Measurements from ENCODE around the gene SNX5.

SNX5 gene

GRCh38 chr20:17958373-17959256, 10.0 kb downstream of the SNX5 start:
- no peak for DNase-seq

- no peak for DNase-seq
These were observed 10.9 kb downstream of the SNX5 start for GRCh38 chr20:17957505-17958363.

GRCh38 chr20:17956099-17956685, 12.4 kb downstream of the SNX5 start:
- DNase-seq, result no peak

GRCh38 chr20:17955302-17955701, 13.3 kb downstream of the SNX5 start:
- no peak for DNase-seq

GRCh38 chr20:17953935-17954334, 14.7 kb downstream of the SNX5 start:
- no peak for DNase-seq

- no peak for DNase-seq
These were observed 15.6 kb downstream of the SNX5 start for GRCh38 chr20:17952692-17953684.

GRCh38 chr20:17951323-17951722, 17.3 kb downstream of the SNX5 start:
- DNase-seq, result no peak

GRCh38 chr20:17950670-17951069, 17.9 kb downstream of the SNX5 start:
- DNase-seq, result no peak

GRCh38 chr20:17949899-17950298, 18.7 kb downstream of the SNX5 start:
- DNase-seq, result no peak

GRCh38 chr20:17948442-17948841, 20.2 kb downstream of the SNX5 start:
- DNase-seq, result no peak

GRCh38 chr20:17947474-17947815, 21.1 kb downstream of the SNX5 start:
- no peak for DNase-seq

- DNase-seq, result no peak
These were observed 21.8 kb downstream of the SNX5 start for GRCh38 chr20:17946572-17947473.

- no peak for DNase-seq
These were observed 22.6 kb downstream of the SNX5 start for GRCh38 chr20:17946040-17946439.

- DNase-seq, result no peak
These were observed 23.6 kb downstream of the SNX5 start for GRCh38 chr20:17944854-17945474.

GRCh38 chr20:17943343-17943742, 25.3 kb downstream of the SNX5 start:
- DNase-seq, result no peak

GRCh38 chr20:17941826-17942196, 26.8 kb downstream of the SNX5 start:
- no peak for DNase-seq

- no peak for DNase-seq
These were observed 27.3 kb downstream of the SNX5 start for GRCh38 chr20:17941087-17941825.

- DNase-seq, result no peak
These were observed 28.2 kb downstream of the SNX5 start for GRCh38 chr20:17940224-17940971.

GRCh38 chr20:17939622-17940223, 28.9 kb downstream of the SNX5 start:
- DNase-seq, result no peak

Data from activated CD4-positive, alpha-beta T cell treated with anti-CD3 and anti-CD28 coated beads for 1 hour (primary cell).